GM06990 (cell line): ENCODE results near the gene DMD.

ENCODE experiments used
- DNase-seq: peaks from one replicate; pipeline ENCODE4 v3.0.0-alpha.2; 2011; ENCODE audit not compliant: insufficient read length; ENCODE audit errors: extremely low read depth
- H3K27me3 ChIP-seq: replicated peaks from 2 replicates; pipeline ENCODE4 v1.6.0; 2011; ENCODE audit warnings: low read length; ENCODE audit not compliant: control insufficient read depth, insufficient read depth
- H3K36me3 ChIP-seq: 2 replicates; pipeline ENCODE4 v1.5.1; 2011; ENCODE audit warnings: low read length; ENCODE audit not compliant: control insufficient read depth, insufficient read depth
- H3K4me3 ChIP-seq: replicated peaks from 2 replicates; pipeline ENCODE4 v1.5.1; 2011; ENCODE audit warnings: low read depth, mild to moderate bottlenecking, control low read depth, low read length
- TF ChIP-seq, protein P1 (sequence below): IDR thresholded peaks from 2 replicates; pipeline ENCODE4 v1.5.1; 2011; ENCODE audit warnings: low read length, control low read depth, mild to moderate bottlenecking, inconsistent platforms; ENCODE audit not compliant: insufficient read depth, poor library complexity, severe bottlenecking

DMD gene

DNA sequence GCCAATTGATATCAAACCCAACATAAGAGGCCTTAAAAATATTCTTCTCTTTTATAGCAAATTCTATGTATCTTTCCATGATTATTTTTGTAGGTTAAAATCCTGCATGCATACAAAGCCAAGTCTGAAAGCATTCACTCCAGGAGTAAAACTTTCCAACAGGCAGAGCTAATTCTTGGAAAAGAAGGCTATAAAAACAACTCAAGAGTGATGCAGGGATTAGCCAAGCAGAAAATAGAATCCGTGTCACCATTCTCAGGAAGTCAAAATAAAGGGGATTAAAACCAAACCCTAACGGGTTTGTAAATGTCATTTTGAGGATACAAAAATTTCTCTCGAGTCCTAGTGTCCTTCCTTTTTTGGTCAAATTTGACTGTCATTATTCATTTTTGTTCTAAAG, 412.4 kb downstream of the DMD start:
- H3K27me3 ChIP-seq, result no peaks in the 10 kb centered on the region
- H3K36me3 ChIP-seq, result no peaks in the 10 kb centered on the region
- H3K4me3 ChIP-seq, result no peak overlapping the region
- TF ChIP-seq, protein P1, sequence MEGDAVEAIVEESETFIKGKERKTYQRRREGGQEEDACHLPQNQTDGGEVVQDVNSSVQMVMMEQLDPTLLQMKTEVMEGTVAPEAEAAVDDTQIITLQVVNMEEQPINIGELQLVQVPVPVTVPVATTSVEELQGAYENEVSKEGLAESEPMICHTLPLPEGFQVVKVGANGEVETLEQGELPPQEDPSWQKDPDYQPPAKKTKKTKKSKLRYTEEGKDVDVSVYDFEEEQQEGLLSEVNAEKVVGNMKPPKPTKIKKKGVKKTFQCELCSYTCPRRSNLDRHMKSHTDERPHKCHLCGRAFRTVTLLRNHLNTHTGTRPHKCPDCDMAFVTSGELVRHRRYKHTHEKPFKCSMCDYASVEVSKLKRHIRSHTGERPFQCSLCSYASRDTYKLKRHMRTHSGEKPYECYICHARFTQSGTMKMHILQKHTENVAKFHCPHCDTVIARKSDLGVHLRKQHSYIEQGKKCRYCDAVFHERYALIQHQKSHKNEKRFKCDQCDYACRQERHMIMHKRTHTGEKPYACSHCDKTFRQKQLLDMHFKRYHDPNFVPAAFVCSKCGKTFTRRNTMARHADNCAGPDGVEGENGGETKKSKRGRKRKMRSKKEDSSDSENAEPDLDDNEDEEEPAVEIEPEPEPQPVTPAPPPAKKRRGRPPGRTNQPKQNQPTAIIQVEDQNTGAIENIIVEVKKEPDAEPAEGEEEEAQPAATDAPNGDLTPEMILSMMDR, result no peak
- DNase-seq, result no peak

DNA sequence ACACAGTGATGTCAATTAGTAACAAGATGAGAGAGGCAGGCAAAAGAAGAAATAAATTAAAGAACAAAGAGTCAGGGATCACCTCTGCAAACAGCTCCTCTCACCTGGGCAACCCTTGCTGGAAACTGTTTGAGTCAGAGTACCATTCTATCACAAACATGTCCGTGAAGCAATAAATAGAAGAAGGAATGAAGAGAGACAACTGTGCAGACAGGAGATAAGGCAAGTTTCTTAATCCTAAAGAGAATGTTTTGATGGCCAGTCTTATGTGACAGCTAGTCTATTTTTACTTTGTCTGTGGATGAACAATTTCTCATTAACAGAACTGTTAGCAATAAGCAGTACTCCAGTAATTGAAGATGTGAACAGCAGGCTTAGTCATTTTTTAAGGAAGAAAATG, 422.4 kb downstream of the DMD start:
- no peak overlapping the region for H3K4me3 ChIP-seq
- no peak for DNase-seq
- TF ChIP-seq, protein P1, result no peak
- no peaks in the 10 kb centered on the region for H3K27me3 ChIP-seq
- no peaks in the 10 kb centered on the region for H3K36me3 ChIP-seq

DNA sequence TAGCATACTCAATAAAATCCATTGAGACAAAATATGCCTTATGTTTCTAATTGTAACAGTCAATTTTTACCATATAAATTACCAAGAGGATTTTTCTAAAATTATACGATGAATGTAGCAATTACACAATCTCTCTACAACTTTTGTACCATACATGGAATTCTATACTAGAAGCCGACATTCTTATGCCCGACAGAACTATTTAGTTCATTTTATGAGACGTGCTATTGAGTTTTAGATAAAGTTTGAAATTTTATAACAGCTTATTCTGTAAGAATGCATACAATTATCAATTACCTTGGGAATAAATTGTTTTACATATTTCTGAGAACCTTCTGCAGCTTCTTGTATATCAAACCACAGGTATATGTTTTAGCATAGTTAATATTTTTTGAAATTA, 431.2 kb downstream of the DMD start:
- H3K27me3 ChIP-seq, result no peaks in the 10 kb centered on the region
- no peak for DNase-seq
- TF ChIP-seq, protein P1, result no peak
- H3K4me3 ChIP-seq, result no peak overlapping the region
- H3K36me3 ChIP-seq, result no peaks in the 10 kb centered on the region

DNA sequence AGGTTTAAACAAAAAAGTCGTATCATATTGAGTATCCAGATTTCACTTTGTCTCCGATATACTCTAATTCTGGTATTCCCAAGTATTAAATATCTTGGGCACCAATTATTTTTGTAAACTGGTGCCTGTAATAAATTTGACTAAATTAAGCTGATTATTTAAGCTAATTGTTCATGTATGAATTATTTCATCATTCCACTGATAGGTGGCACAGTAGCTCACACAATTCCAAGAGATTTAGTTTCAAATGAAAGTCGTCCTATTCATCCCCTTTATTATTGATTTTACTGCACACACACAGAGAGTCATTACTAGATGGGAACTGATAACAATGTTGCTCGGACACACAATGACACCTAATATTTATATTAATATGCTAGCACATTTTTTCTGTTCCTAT, 432.4 kb downstream of the DMD start:
- no peak overlapping the region for H3K4me3 ChIP-seq
- H3K36me3 ChIP-seq, result no peaks in the 10 kb centered on the region
- no peak for DNase-seq
- H3K27me3 ChIP-seq, result no peaks in the 10 kb centered on the region
- TF ChIP-seq, protein P1, result no peak

DNA sequence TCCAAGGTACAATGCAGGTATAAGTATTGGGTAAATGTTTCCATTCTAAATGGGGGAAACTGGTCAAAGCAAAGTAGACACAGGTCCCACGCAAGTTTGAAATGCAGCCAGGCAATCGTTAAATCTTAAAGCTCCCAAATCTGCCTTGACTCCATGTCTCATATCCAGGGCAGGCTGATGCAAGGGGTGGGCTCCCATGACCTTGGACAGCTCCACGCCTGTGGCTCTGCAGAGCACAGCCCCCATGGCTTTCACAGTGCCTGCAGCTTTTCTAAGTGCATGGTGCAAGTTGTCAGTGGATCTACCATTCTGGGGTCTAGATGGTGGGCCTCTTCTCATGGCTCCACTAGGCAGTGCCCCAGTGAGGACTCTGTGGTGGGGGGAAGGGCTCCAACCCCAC, 436.4 kb downstream of the DMD start:
- Histone ChIP-seq H3K27me3 (no peaks in the 10 kb centered on the region), H3K4me3 (no peak overlapping the region), H3K36me3 (no peaks in the 10 kb centered on the region)
- no peak for DNase-seq
- TF ChIP-seq, protein P1, result no peak

DNA sequence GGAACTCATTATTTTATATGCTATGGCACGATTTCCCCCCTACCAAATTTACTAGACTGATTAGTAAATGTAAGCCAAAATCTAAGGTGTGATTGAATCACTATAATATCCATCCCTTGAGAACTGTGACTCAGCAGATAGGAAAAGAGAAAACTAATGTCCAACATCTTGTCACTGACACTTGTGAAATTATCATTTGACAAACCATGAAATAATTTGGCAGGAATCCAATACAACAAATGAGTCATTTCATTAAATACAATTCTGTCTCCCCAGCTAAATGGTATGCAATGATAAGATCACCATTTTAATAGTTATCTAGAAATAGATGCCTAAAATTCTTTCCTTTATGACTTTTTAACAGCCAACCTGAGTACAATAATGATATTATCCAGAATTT, 462.3 kb downstream of the DMD start:
- Histone ChIP-seq H3K36me3 (no peaks in the 10 kb centered on the region), H3K4me3 (no peak overlapping the region), H3K27me3 (no peaks in the 10 kb centered on the region)
- TF ChIP-seq, protein P1, result no peak
- no peak for DNase-seq
